Hepatocyte (in vitro differentiated cells): ENCODE measurements around the gene DNAJC30. TPM values are rescaled to one million over a fixed set of nuclear protein-coding genes. Genes with fewer than 3 reads are reported as not detected.

Experiments
- DNase-seq: peaks from one replicate; pipeline ENCODE4 v3.0.0-alpha.2; 2016; ENCODE audit warnings: low spot score
- H2AFZ ChIP-seq: fragments of 200-600 bp; sonication (generic); 2 replicates; pipeline ENCODE4 v1.6.0; 2016; ENCODE audit warnings: antibody characterized with exemption, mild to moderate bottlenecking
- H3K27ac ChIP-seq: fragments of 200-600 bp; sonication (generic); 2 replicates; pipeline ENCODE4 v1.5.1; 2016; ENCODE audit warnings: mild to moderate bottlenecking
- H3K27me3 ChIP-seq: fragments of 200-600 bp; sonication (generic); 2 replicates; pipeline ENCODE4 v1.6.1; 2016
- H3K36me3 ChIP-seq: fragments of 200-600 bp; sonication (generic); replicated peaks from 2 replicates; pipeline ENCODE4 v1.5.1; 2016; ENCODE audit warnings: low read depth; ENCODE audit not compliant: insufficient read depth
- H3K4me1 ChIP-seq: fragments of 200-600 bp; sonication (generic); 2 replicates; pipeline ENCODE4 v1.5.1; 2016; ENCODE audit warnings: mild to moderate bottlenecking, moderate library complexity; ENCODE audit not compliant: insufficient read depth
- H3K4me2 ChIP-seq: fragments of 200-600 bp; sonication (generic); 2 replicates; pipeline ENCODE4 v1.6.0; 2016
- H3K4me3 ChIP-seq: fragments of 200-600 bp; sonication (generic); 2 replicates; pipeline ENCODE4 v1.5.1; 2016; ENCODE audit warnings: mild to moderate bottlenecking
- H3K79me2 ChIP-seq: fragments of 200-600 bp; sonication (generic); 2 replicates; pipeline ENCODE4 v1.6.0; 2017; ENCODE audit warnings: mild to moderate bottlenecking
- H3K9me2 ChIP-seq: fragments of 200-600 bp; sonication (generic); replicated peaks from 2 replicates; pipeline ENCODE4 v1.6.0; 2017; ENCODE audit warnings: mild to moderate bottlenecking; ENCODE audit not compliant: insufficient read depth
- H3K9me3 ChIP-seq: fragments of 200-600 bp; sonication (generic); 2 replicates; pipeline ENCODE4 v1.5.1; 2016; ENCODE audit warnings: low read depth, mild to moderate bottlenecking
- H4K20me1 ChIP-seq: fragments of 200-600 bp; sonication (generic); 2 replicates; pipeline ENCODE4 v1.6.0; 2016; ENCODE audit warnings: mild to moderate bottlenecking; ENCODE audit not compliant: insufficient read depth, poor library complexity, severe bottlenecking
- CTCF ChIP-seq: fragments of 200-600 bp; sonication (generic); IDR thresholded peaks from 2 replicates; pipeline ENCODE4 v1.5.1; 2016; ENCODE audit warnings: antibody characterized with exemption, mild to moderate bottlenecking; ENCODE audit not compliant: poor library complexity
- EZH2 ChIP-seq: fragments of 200-600 bp; sonication (generic); IDR thresholded peaks from 2 replicates; pipeline ENCODE4 v1.6.1; 2016; ENCODE audit warnings: antibody characterized with exemption, mild to moderate bottlenecking, borderline replicate concordance
- EZH2phosphoT487 ChIP-seq: fragments of 200-600 bp; sonication (generic); IDR thresholded peaks from one replicate; pipeline ENCODE4 v1.6.1; 2018; ENCODE audit warnings: antibody characterized with exemption, mild to moderate bottlenecking, low read depth, moderate library complexity; ENCODE audit not compliant: unreplicated experiment, severe bottlenecking
- WGBS: methylation state at CpG from one replicate; pipeline ENCODE4 v1.1.6; 2016; ENCODE audit warnings: low lambda C conversion rate; ENCODE audit errors: missing lambda C conversion rate; 5-methylcytosine and 5-hydroxymethylcytosine counted together
- polyA plus RNA-seq: library from polyadenylated mRNA; unstranded; fragments of >200 nt; fragmentation: Nextera tagmentation; extraction: Ambion mirVana; gene quantifications from 2 replicates; pipeline ENCODE4 v1.2.1, GENCODE V29; 2016
- total RNA-seq: library from RNA; depleted of rRNA; stranded (reverse); fragments of >200 nt; gene quantifications from 2 replicates; pipeline ENCODE4 v1.2.3, GENCODE V29; 2014

Gene DNAJC30
- total and polyA plus RNA-seq, 2 experiments from 2014 or later = 3.0 to 13.9 TPM

- no peak for TF ChIP-seq EZH2
- TF ChIP-seq EZH2phosphoT487 = no peak
- TF ChIP-seq CTCF = no peak
- H3K79me2 ChIP-seq = peaks cover 32% of the 10 kb centered on the region
- peak overlapping the region; percentile 64 for H3K4me3 ChIP-seq
- peaks cover 35% of the 10 kb centered on the region for H3K4me1 ChIP-seq
- no peaks in the 10 kb centered on the region for H3K27me3 ChIP-seq
- H3K36me3 ChIP-seq = no peaks in the 10 kb centered on the region
- 15% methylated on average over 12 of the region's 16 CpGs for WGBS
- H2AFZ ChIP-seq = peak overlapping the region; percentile 66
- peak overlapping the region; percentile 98 for H3K4me2 ChIP-seq
- H3K9me2 ChIP-seq = no peaks in the 10 kb centered on the region
- H3K9me3 ChIP-seq = no peaks in the 10 kb centered on the region
- H4K20me1 ChIP-seq = peaks cover 3% of the 10 kb centered on the region
- DNase-seq = no peak
- H3K27ac ChIP-seq = no peak overlapping the region
Observed at GRCh38 chr7:73719806-73720169, 36.5 kb upstream of the DNAJC30 start.

- H3K4me3 ChIP-seq = peak within 1 kb of the TSS; percentile 99
- peak; percentile 92 for DNase-seq
- peak within 1 kb of the TSS; percentile 58 for H3K27ac ChIP-seq
- peaks cover 3% of the 10 kb centered on the region for H4K20me1 ChIP-seq
- peak within 1 kb of the TSS; percentile 98 for H3K4me2 ChIP-seq
- H3K79me2 ChIP-seq = peaks cover 39% of the 10 kb centered on the region
- TF ChIP-seq CTCF = no peak
- TF ChIP-seq EZH2phosphoT487 = no peak
- TF ChIP-seq EZH2 = no peak
- H3K9me3 ChIP-seq = no peaks in the 10 kb centered on the region
- no peaks in the 10 kb centered on the region for H3K27me3 ChIP-seq
- 2% methylated on average over 38 of the region's 96 CpGs for WGBS
- H3K4me1 ChIP-seq = peaks cover 37% of the 10 kb centered on the region
- H3K36me3 ChIP-seq = no peaks in the 10 kb centered on the region
- no peaks in the 10 kb centered on the region for H3K9me2 ChIP-seq
- peak within 1 kb of the TSS; percentile 76 for H2AFZ ChIP-seq
Observed at GRCh38 chr7:73718905-73719805, 35.9 kb upstream of the DNAJC30 start, which contains the start of gene STX1A. Gene STX1A (minus strand): TSS chr7:73719669. CDS start chr7:73719631, 38 bp downstream.

GRCh38 chr7:73718438-73718881, 35.2 kb upstream of the DNAJC30 start:
- WGBS = 61% methylated on average over 9 of the region's 9 CpGs
- no peak for TF ChIP-seq CTCF
- no peak for TF ChIP-seq EZH2
- no peak for TF ChIP-seq EZH2phosphoT487
- H3K27ac ChIP-seq = peak overlapping the region; percentile 58
- no peaks in the 10 kb centered on the region for H3K27me3 ChIP-seq
- DNase-seq = peak; percentile 30
- H3K36me3 ChIP-seq = no peaks in the 10 kb centered on the region
- H3K9me2 ChIP-seq = no peaks in the 10 kb centered on the region
- H3K4me1 ChIP-seq = peaks cover 37% of the 10 kb centered on the region
- H3K79me2 ChIP-seq = peaks cover 46% of the 10 kb centered on the region
- no peaks in the 10 kb centered on the region for H3K9me3 ChIP-seq
- H3K4me3 ChIP-seq = peak overlapping the region; percentile 99
- no peak overlapping the region for H2AFZ ChIP-seq
- peaks cover 3% of the 10 kb centered on the region for H4K20me1 ChIP-seq
- H3K4me2 ChIP-seq = peak overlapping the region; percentile 98
